Measurements from ENCODE around the gene RALGPS1.

GRCh38 chr9:127139071-127139731 lies 224.6 kb downstream of the RALGPS1 start:
- no peak for TF ChIP-seq CTCF (IDR thresholded peaks at IDR 0.05; ENCODE audit: poor library complexity)
- TF ChIP-seq EZH2 (IDR thresholded peaks at IDR 0.05; ENCODE audit: borderline replicate concordance) = no peak
- TF ChIP-seq EZH2phosphoT487 (IDR thresholded peaks at IDR 0.05; ENCODE audit: low read depth, severe bottlenecking, unreplicated experiment) = no peak
